CD4-positive, alpha-beta T cell treated with Interleukin-12 subunit alpha and Interleukin-12 subunit beta, for 1 hour (primary cell): Measurements from ENCODE around the gene OTOR.
A peak's percentile ranks its signal among the peaks of the same experiment; 100 is the strongest.

Experiments used
- DNase-seq: peaks from one replicate; pipeline ENCODE4 v3.0.0-alpha.2; 2020

The OTOR gene

DNA sequence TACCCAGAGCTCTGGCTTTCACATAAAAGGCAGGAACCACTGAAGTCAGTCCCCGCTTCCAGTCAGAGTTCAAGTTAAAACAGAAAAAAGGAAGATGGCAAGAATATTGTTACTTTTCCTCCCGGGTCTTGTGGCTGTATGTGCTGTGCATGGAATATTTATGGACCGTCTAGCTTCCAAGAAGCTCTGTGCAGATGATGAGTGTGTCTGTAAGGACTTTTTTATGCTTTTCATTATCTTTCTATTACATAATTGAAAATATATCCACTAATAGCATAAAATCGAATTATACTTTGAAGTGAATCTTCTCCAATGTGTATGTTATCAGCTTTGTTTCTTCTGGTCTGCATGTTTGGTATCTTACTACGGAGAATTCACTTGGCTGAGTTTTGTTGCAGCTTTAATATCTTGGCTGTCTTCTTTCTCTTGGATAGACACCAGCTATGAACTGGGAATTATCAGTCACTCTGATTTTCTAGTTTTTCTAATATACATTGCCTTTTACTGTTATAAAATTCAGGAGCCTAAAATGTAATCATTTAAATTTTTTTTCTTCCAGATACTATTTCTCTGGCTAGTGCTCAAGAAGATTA lies at the start of gene OTOR:
TSS of gene OTOR (plus strand) at position 51 of the 593 bp plus-strand sequence. CDS start at position 95, 44 bp downstream.
- DNase-seq, result no peak

DNA sequence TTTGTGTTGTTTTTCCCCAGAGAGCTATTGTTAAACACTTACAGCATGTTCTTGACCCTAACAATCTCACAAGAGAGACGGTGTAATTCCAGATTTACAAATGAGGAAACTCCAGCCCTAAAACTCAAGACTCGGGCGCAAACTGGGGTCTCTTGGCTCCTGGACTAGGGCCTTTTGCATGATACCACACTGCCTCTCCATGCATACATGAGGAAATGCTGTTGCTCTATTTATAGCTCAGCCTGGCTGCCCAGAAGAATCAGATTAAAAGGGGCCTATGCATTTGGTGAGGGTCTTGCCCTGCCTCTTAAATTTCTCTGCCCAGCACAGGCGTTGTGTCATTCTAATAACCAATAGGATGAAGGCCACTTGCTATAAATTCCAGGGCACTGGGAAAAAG lies 48.9 kb upstream of the OTOR start:
- no peak for DNase-seq

DNA sequence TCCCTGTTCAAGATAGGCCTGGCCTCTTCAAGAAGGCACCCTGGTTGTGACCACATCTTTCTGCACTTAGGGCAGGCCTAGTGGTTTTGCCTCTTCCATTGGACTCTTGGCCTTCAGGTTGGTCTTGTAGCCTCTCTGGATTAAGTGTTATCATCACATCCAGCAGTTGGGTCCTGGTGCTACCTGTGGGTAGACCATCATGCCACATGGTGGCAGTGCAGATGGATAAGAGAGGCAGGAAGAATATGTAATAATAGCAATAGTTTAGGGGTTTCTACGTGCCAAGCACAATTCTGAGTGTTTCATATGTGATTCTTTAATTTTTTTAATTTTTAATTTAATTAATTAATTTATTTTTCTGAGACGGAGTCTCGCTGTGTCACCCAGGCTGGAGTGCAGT lies 46.9 kb upstream of the OTOR start:
- peak; percentile 39 for DNase-seq

DNA sequence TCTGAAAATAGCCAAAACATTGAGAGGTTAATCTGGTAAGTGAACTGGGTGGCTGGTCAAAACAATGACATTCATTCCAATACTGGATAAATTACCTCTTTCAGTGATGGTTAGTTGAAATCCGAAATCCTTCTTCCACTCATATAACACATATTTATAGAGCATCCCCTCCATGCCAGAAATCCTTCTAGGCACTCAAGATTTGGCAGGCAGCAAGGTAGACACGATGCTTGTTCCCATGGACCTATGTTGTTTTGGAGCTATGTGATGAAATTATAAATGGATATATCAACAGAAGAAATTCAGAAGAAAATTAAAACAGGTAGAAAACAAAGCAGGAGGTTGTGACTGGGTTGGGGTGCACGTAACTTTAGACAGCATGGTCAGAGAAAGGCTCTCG lies 44.6 kb upstream of the OTOR start:
- DNase-seq, result no peak

DNA sequence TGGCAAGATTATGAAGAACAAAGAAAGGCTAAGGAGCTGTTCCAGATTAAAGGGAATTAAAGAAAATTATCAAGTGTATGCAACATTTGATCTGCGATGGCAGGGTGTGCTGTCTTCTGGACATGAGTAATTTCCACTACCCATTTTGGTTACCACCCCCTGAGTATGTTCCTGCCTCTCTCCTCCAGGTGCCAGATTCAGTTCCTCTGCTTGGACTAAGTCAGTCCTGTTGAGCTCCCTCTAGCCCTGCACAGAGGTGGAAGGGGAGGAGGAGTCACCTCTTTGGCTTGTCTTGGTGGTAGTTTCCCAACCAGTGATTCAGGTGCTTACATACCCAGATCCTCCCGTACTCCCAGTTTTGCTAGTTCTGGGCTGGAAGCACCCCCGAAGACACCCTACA lies 40.5 kb upstream of the OTOR start:
- DNase-seq, result no peak

DNA sequence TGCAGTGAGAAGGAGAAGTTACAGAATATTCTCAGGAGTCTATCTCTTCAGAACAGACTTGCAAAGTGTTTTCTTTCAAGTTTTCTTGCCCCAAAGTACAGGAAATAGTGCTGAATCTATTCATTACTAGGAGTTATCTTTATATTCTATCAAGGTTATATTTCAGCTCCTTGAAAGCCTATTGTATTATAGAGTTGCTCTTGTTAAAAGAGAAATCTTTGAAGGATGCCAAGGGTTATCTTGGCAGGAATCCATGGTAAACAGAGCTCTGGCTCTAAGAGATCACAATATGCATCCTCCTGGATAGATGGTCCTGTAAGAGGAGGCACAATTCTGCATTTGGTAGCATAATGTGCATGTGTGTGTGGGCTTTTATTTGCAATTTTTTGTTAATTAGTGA lies 39.6 kb upstream of the OTOR start:
- DNase-seq, result no peak

- DNase-seq, result peak; percentile 36
These were observed 39.1 kb upstream of the OTOR start for GRCh38 chr20:16709017-16709416.

DNA sequence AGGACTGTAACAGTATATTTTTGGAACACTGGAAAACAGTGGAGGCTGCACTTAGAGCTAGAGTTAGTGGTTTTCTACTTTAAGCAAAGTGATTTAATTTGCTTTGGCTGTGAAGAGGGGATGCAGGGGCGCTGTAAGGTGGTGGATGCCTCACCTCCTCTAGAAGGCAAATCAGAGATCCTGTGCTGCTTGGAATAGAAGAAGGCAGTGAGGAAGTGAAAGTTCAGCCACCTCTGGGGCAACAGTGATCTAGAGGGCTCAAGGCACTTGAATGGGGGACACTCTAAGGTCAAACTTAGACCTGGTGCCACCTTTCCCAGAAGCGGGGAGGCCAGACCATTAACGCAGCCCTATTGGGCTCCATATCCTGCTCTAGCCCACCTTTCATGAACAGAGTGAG lies 37.4 kb upstream of the OTOR start:
- DNase-seq, result no peak

GRCh38 chr20:16711661-16712258 lies 36.4 kb upstream of the OTOR start:
- DNase-seq, result no peak

GRCh38 chr20:16712511-16712947 lies 35.6 kb upstream of the OTOR start:
- DNase-seq, result no peak

DNA sequence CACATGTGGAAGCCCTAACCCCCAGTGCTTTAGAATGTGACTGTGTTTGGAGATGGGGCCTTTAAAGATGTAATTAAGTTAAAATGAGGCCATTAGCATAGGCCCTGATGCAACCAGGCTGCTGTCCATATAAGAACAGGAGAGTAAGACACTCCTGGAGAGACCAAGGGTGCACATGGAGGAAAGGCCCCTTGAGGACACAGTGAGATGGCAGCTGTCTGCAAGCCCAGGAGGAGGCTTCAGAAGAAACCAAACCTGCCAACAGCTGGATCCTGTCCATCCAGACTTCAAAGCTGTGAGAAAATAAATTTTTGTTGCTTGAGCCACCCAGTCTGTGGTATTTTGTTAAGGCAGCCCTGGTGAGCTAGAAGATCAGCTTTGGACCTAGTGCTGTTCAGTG lies 35.1 kb upstream of the OTOR start:
- no peak for DNase-seq

GRCh38 chr20:16714242-16714641 lies 33.9 kb upstream of the OTOR start:
- no peak for DNase-seq

DNA sequence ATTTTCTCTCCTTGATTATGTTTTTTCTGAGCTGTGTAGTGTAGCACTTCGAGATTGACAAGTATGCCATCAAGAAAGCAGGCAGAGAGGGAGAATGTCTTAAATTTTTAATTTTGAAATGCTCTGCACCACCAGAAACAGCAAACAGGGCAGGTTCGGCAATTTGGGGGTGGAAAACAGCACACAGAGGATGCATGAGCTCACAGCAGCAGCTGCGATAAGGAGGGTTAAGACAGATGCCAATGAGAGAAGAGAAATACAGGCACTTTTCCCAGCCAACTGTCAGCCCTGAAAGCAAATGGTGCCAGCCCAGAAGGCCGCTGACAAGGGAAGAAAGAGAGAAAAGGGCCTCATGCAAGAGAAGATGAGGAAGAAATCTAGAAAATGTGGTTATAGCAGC lies 33.4 kb upstream of the OTOR start:
- no peak for DNase-seq

DNA sequence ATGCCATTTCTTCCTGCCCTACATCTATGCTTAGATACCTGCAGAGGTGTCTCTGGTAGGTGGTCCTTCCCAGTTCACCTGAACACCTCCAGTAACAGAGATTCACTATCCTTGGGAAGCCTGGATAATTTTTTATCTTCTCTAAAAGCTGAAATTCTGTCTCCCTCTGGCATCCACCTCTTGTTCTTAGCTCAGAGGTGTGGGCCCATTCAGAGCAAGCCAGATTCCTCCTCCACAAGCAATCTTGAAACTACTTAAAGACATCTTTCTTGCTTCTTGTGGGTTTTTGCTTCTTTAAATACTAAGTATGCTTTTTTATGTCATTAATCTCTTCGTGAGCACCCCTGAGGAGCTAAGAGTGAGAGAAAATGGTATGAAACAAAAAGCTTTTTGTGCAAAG lies 28.7 kb upstream of the OTOR start:
- DNase-seq, result no peak

DNA sequence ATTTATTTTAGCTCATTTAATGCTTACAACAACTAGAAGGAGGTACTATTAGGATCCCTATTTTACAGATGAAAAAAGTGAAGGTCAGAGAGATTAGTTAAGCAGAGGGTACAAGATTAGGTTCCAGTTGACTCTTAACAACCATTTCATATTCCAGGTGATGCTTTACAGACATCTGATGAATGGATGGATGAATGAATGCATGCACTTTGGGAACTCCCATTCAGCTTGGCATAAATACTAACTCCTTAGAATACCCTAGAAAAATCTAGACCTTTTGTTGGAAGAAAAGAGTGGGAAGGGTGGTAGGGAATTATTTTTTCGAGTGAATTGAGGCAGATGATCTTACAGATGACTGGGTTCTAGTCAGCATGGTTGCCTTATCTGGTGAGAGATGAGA lies 19.1 kb upstream of the OTOR start:
- no peak for DNase-seq

DNA sequence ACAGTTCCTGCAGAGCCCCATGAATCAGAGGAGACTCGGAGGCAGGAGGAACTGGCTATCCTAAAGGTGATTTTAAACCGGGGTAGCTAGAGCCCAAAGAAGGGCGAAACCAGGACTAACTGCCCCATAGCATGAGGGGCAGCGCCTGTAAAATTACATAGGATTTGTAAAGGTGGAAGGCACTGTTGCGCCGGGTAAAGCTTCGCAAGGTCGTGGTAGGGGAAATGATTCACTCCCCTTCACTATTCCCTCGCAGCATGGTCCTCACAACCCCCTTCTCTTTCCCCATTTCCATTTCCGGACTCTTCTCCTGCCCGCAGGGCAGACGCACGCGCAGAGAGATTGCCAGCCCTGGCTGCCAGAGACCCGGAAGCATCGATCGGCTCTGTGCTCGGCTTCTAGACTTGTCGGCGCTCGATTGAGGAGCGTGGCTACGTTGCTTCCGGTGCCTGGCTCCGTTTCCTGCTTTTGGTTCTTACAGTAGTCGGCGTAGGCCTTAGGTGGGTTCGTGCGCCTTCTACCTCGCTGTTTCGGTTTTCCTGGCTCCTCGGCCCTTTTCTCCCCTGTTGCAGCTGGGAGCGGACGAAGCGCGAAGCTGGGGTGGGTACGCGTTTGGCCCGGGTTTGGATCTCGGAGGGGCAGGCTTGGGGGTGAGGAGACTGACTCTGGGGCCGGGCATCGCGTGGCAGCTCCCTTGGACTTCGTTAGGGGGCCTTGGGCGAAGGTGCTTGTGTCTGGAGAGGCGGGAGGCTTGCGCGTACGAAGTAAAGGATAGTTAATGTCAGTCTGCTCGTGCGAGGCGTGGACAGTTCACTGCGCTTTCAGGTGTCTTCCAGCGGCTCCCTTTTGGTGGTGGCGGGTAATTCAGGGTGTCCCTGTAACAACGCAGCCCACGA lies 18.3 kb upstream of the OTOR start, which contains the start of gene SNRPB2:
TSS of gene SNRPB2 (plus strand) at position 462 of the 896 bp plus-strand sequence. CDS start 1,677 bp downstream, outside the sequence.
- DNase-seq, result peak; percentile 93

- DNase-seq, result peak; percentile 33
These were observed 15.5 kb upstream of the OTOR start for GRCh38 chr20:16732506-16733152.

GRCh38 chr20:16740365-16741072 lies 7.6 kb upstream of the OTOR start:
- DNase-seq, result no peak

GRCh38 chr20:16744178-16744807 lies 3.9 kb upstream of the OTOR start:
- DNase-seq, result no peak

DNA sequence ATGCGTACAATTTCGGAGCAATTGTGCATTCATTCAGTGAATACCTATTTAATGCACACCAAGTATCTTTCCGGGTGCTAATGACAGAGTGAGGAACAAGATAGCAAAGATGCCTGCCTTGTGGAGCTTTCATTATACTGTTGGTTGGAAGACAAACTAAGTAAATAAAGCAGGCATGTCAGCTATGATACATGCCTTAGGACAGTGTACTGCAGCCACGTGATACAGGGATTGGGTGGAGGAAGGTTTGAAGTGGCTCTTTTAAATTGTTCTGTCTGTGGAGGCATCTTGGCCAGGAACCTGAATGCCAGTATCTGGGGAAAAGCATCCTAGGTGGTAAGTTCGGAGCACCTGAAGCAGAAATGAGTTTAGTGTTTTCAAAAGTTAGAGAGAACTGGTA lies 3.0 kb upstream of the OTOR start:
- DNase-seq, result no peak

DNA sequence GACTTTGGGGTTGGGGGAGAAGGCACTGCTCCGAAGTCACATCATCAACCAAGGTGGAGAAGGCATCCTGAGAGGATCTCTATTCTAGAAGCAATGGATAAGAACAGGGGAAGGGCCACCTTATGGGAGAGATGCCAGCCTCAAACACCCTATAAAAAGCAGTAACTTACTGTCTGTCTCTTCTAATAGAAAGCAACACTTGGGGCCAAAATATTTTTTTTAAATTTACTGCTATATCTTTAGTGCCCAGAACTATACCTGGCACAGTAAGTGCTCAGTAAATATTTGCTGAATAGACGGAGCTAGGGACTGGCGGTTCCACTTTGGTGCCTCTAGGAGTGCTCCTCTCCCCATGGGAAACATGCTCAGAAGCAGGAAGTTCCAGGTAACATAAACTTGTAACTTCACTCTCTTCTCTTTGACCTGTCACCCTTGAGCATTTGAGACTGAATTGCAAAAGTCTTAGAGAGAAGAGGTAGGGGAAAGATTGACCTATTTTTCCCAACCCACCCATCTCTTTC lies 807 bp upstream of the OTOR start:
- no peak for DNase-seq

GRCh38 chr20:16749573-16749972 lies 1.4 kb downstream of the OTOR start:
- no peak for DNase-seq
